A673 (cell line): ENCODE results near the gene CARS1. TPM values are rescaled to one million over a fixed set of nuclear protein-coding genes. Genes with fewer than 3 reads are reported as not detected.

Experiments used
- BruUV-seq: library from RNA; stranded (reverse); fragments of 400-500 nt; replicated peaks from 2 replicates; lab custom pipeline; 2021; lab: Mats Ljungman, UMichigan
- CTCF ChIA-PET: fragments of 300-600 bp; sonication (Branson Sonifier 250); formaldehyde crosslinking; loops from one replicate; lab custom pipeline; 2022; ENCODE audit warnings: antibody characterized with exemption; lab: Charles Lee
- POLR2A ChIA-PET: fragments of 300-600 bp; sonication (Branson Sonifier 250); formaldehyde crosslinking; loops from one replicate; lab custom pipeline; 2022; ENCODE audit warnings: antibody characterized with exemption; ENCODE audit not compliant: low non-redundant PET; lab: Charles Lee
- DNase-seq: peaks from one replicate; pipeline ENCODE4 v3.0.0-alpha.2; 2015; ENCODE audit warnings: low spot score
- H3K27ac ChIP-seq: fragments of 200-600 bp; sonication (generic); 2 replicates; pipeline ENCODE4 v1.5.1; 2016; ENCODE audit warnings: mixed run types, low read depth, mild to moderate bottlenecking, mixed read lengths, antibody characterized with exemption, low read length; ENCODE audit not compliant: poor library complexity, severe bottlenecking
- H3K27me3 ChIP-seq: fragments of 200-600 bp; sonication (generic); replicated peaks from 2 replicates; pipeline ENCODE4 v1.6.1; 2017; ENCODE audit warnings: mixed run types, low read depth, mild to moderate bottlenecking, mixed read lengths, antibody characterized with exemption, low read length; ENCODE audit not compliant: insufficient read depth, poor library complexity
- H3K36me3 ChIP-seq: fragments of 200-600 bp; sonication (generic); 2 replicates; pipeline ENCODE4 v1.6.1; 2016; ENCODE audit warnings: mixed run types, mild to moderate bottlenecking, mixed read lengths, antibody characterized with exemption, low read length; ENCODE audit not compliant: insufficient read depth, poor library complexity, severe bottlenecking
- H3K4me1 ChIP-seq: fragments of 200-600 bp; sonication (generic); 2 replicates; pipeline ENCODE4 v1.6.1; 2017; ENCODE audit warnings: mixed run types, mild to moderate bottlenecking, mixed read lengths, antibody characterized with exemption, low read length; ENCODE audit not compliant: insufficient read depth, poor library complexity, severe bottlenecking
- H3K4me3 ChIP-seq: fragments of 200-600 bp; sonication (generic); 2 replicates; pipeline ENCODE4 v1.5.1; 2016; ENCODE audit warnings: low read depth, mixed run types, mild to moderate bottlenecking, mixed read lengths, low read length; ENCODE audit not compliant: poor library complexity, severe bottlenecking
- H3K9me3 ChIP-seq: fragments of 200-600 bp; sonication (generic); 2 replicates; pipeline ENCODE4 v1.6.1; 2016; ENCODE audit warnings: mixed run types, low read depth, mild to moderate bottlenecking, mixed read lengths, antibody characterized with exemption, low read length; ENCODE audit not compliant: poor library complexity, severe bottlenecking
- EZH2 ChIP-seq: fragments of 200-600 bp; sonication (generic); IDR thresholded peaks from 2 replicates; pipeline ENCODE4 v1.6.1; 2017; ENCODE audit warnings: borderline replicate concordance, low read depth, mild to moderate bottlenecking, mixed read lengths, antibody characterized with exemption, low read length; ENCODE audit not compliant: poor library complexity, severe bottlenecking
- intact Hi-C: fragments of 100-400 bp; cut with micrococcal nuclease; formaldehyde crosslinking; loops from one replicate; pipeline ENCODE4 v1.10.0; 2022; ENCODE audit not compliant: unreplicated experiment
- total RNA-seq: library from RNA; stranded (reverse); gene quantifications from 2 replicates; pipeline ENCODE4 v1.2.3, GENCODE V29; 2021
- TF ChIP-seq, protein P1 (sequence below): fragments of 300-800, 200-600 bp; sonication (generic); conservative IDR thresholded peaks from 2 replicates; pipeline ENCODE4 v1.5.1; 2017; ENCODE audit warnings: low read depth, mild to moderate bottlenecking, antibody characterized with exemption, low read length, moderate library complexity, mixed read lengths

CARS1 gene
- total RNA-seq, 1 experiment from 2014 or later, result 76.4 TPM

DNA sequence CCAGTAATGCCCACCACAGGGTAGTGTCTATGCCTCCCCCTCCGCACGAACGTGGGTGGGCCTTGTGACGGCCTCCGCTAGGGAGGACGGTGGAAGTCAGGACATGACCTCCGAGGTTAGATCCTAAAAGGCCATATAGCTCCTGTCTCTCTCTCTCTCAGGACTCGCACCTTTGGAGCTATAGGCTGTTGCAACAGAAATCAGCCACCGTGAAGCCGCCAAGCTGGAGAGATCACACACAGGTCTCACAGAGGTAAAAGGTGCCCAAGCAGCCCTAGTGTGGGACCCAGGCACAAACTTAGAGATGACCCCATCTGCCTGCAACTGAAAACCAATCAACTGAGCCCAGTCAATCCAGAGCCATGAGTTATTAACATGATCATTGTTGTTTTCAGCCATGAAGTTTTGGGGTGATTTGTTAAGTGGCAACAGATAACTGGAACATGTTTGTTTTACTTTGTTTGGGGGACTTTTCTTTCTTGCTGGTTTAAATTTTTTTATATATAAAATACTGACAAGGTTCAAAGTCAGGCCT lies 57.7 kb downstream of the CARS1 start:
- intact Hi-C loops, result no loop called here
- BruUV-seq, result no TSS peak
- TF ChIP-seq, protein P1, sequence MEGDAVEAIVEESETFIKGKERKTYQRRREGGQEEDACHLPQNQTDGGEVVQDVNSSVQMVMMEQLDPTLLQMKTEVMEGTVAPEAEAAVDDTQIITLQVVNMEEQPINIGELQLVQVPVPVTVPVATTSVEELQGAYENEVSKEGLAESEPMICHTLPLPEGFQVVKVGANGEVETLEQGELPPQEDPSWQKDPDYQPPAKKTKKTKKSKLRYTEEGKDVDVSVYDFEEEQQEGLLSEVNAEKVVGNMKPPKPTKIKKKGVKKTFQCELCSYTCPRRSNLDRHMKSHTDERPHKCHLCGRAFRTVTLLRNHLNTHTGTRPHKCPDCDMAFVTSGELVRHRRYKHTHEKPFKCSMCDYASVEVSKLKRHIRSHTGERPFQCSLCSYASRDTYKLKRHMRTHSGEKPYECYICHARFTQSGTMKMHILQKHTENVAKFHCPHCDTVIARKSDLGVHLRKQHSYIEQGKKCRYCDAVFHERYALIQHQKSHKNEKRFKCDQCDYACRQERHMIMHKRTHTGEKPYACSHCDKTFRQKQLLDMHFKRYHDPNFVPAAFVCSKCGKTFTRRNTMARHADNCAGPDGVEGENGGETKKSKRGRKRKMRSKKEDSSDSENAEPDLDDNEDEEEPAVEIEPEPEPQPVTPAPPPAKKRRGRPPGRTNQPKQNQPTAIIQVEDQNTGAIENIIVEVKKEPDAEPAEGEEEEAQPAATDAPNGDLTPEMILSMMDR, result no peak
- TF ChIP-seq EZH2, result no peak
- Histone ChIP-seq H3K36me3 (peaks cover 38% of the 10 kb centered on the region), H3K9me3 (no peaks in the 10 kb centered on the region), H3K27me3 (no peaks in the 10 kb centered on the region), H3K4me3 (no peak overlapping the region), H3K4me1 (peaks cover 20% of the 10 kb centered on the region), H3K27ac (no peak overlapping the region)
- ChIA-PET CTCF (no interaction called here), POLR2A (no interaction called here)
- DNase-seq, result no peak

DNA sequence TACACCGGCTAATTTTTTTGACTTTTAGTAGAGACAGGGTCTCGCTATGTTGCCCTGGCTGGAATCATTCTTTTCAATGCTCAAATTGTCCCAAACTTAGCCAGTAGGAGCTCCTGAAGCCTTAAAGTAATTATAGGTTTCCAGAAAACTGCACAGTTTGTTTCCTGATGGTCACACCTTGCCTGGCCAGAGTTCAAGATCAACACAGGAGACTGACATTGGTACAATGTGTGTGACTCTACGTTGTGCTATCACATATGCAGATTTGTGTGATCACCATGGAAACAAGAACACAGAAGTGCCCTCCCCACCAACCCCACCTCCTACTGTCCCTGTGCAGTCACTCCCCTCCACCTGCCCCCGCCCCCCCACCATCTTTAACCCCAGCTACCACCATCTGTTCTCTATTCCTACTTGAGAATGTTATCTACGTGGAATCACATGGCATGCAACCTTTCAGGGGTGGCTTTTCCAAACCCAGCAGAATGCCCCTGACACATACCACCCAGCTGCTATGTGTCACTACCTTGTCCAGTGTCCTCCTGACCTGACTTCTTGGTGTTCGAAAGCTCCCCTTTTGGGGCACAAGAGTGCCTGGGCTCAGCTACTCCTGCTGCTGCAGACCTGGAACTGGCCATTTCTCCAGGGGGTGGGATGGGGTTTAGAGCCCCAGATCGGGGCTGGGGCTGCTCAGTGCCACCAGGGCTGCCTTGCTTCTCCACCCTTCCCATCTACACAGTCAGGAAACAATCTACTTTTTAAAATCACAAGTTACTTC lies 59.0 kb downstream of the CARS1 start:
- CTCF ChIA-PET, result no interaction called here
- no peak for DNase-seq
- H3K4me1 ChIP-seq, result peaks cover 20% of the 10 kb centered on the region
- no peak for TF ChIP-seq EZH2
- TF ChIP-seq, protein P1, result no peak
- peaks cover 30% of the 10 kb centered on the region for H3K36me3 ChIP-seq
- H3K27me3 ChIP-seq, result no peaks in the 10 kb centered on the region
- no TSS peak for BruUV-seq
- no peak overlapping the region for H3K27ac ChIP-seq
- H3K9me3 ChIP-seq, result no peaks in the 10 kb centered on the region
- no peak overlapping the region for H3K4me3 ChIP-seq
- intact Hi-C loops, result no loop called here
- POLR2A ChIA-PET, result no interaction called here

DNA sequence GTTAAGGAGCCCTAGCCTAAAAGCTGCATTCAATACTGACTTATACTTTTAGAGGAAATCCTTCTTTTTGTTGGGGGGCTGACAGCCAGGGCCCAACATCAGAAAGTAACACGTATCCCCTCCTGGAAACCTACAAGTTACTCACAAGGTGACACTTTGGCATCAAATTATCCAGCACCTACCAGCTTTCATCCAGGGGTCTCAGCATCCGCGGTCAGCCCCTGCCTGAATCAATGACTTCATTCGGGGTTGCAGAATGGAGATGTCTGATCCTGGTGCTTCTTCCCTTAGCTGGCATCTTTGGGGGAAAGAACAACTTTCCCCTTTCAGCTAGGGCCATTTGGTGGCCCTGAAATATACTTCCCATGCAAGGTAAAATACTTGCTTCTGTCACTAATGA lies 59.8 kb downstream of the CARS1 start:
- H3K36me3 ChIP-seq, result peaks cover 21% of the 10 kb centered on the region
- ChIA-PET CTCF (no interaction called here), POLR2A (no interaction called here)
- TF ChIP-seq, protein P1, result no peak
- TF ChIP-seq EZH2, result no peak
- H3K4me3 ChIP-seq, result no peak overlapping the region
- H3K27ac ChIP-seq, result no peak overlapping the region
- no peaks in the 10 kb centered on the region for H3K27me3 ChIP-seq
- intact Hi-C loops, result no loop called here
- peaks cover 25% of the 10 kb centered on the region for H3K4me1 ChIP-seq
- DNase-seq, result no peak
- BruUV-seq, result no TSS peak
- no peaks in the 10 kb centered on the region for H3K9me3 ChIP-seq
